K562 (cell line): ENCODE measurements around the gene UPK2.

Source experiments
- CBX8 ChIP-seq: fragments of 200-600 bp; sonication (generic); IDR thresholded peaks from 2 replicates; pipeline ENCODE4 v1.6.1; 2012; ENCODE audit warnings: borderline replicate concordance, mixed run types, low read depth, mild to moderate bottlenecking, moderate library complexity, mixed read lengths, low read length, control low read depth, inconsistent platforms; ENCODE audit not compliant: poor library complexity, severe bottlenecking; ENCODE audit errors: extremely low read depth
- CTBP1 ChIP-seq: fragments of 450-650 bp; IDR thresholded peaks from 2 replicates; pipeline ENCODE4 v1.6.1; 2016; ENCODE audit warnings: borderline replicate concordance
- EWSR1 ChIP-seq: fragments of 450-650 bp; IDR thresholded peaks from 2 replicates; pipeline ENCODE4 v1.6.1; 2018; ENCODE audit warnings: borderline replicate concordance, mild to moderate bottlenecking, low read depth, moderate library complexity; ENCODE audit not compliant: partially characterized antibody
- EZH2 ChIP-seq: IDR thresholded peaks from 2 replicates; pipeline ENCODE4 v1.6.1; 2012; ENCODE audit warnings: low read depth, mild to moderate bottlenecking, inconsistent platforms, low read length, borderline replicate concordance
- GABPA ChIP-seq: fragments of 200-800 bp; sonication (Bioruptor generic); conservative IDR thresholded peaks from 2 replicates; pipeline ENCODE4 v1.6.1; 2016; ENCODE audit warnings: low read depth, missing genetic modification characterization, missing compliant biosample characterization
- GABPB2 ChIP-seq: fragments of 250-450 bp; sonication (Bioruptor Pico); conservative IDR thresholded peaks from 2 replicates; pipeline ENCODE4 v1.5.1; 2021; ENCODE audit warnings: mild to moderate bottlenecking
- L3MBTL2 ChIP-seq: fragments of 450-650 bp; IDR thresholded peaks from 2 replicates; pipeline ENCODE4 v1.6.1; 2016; ENCODE audit warnings: mild to moderate bottlenecking, moderate library complexity
- POLR2AphosphoS2 ChIP-seq: IDR thresholded peaks from 2 replicates; pipeline ENCODE4 v1.6.1; 2012; ENCODE audit warnings: low read length, improper control_type of control experiment
- RAD21 ChIP-seq, 2 experiments: fragments of 250-450 bp in 1 of 2; fragments of 450-650 bp in 1 of 2; sonication (Bioruptor Pico) in 1 of 2; formaldehyde crosslinking in 1 of 2; IDR thresholded peaks in 1 of 2; conservative IDR thresholded peaks in 1 of 2; 2 replicates each; pipeline versions ENCODE4 v1.4.0 to v1.8.0; 2020 to 2022; ENCODE audit warnings: mild to moderate bottlenecking in 2 of 2, moderate library complexity in 1 of 2
- RNF2 ChIP-seq: sonication (generic); IDR thresholded peaks from 2 replicates; pipeline ENCODE4 v1.6.1; 2016
- SP1 ChIP-seq: sonication (generic); formaldehyde crosslinking; IDR thresholded peaks from 2 replicates; pipeline ENCODE4 v1.8.1; 2022; ENCODE audit warnings: mild to moderate bottlenecking, missing genetic modification reagents
- TCF7L2 ChIP-seq: fragments of 150-350 bp; IDR thresholded peaks from 2 replicates; pipeline ENCODE4 v1.6.1; 2016; ENCODE audit warnings: low read depth, mild to moderate bottlenecking, low read length, moderate library complexity
- TF ChIP-seq, protein P1 (sequence below), 3 experiments: IDR thresholded peaks in 2 of 3; conservative IDR thresholded peaks in 1 of 3; 2 replicates each; pipeline ENCODE4 v1.5.1; 2011 to 2012; ENCODE audit warnings: low read length in 3 of 3, mild to moderate bottlenecking in 3 of 3, control low read depth in 2 of 3, improper control_type of control experiment in 1 of 3, inconsistent platforms in 1 of 3, low read depth in 1 of 3, mixed read lengths in 1 of 3, moderate library complexity in 1 of 3; ENCODE audit not compliant: insufficient read depth in 2 of 3

DNA sequence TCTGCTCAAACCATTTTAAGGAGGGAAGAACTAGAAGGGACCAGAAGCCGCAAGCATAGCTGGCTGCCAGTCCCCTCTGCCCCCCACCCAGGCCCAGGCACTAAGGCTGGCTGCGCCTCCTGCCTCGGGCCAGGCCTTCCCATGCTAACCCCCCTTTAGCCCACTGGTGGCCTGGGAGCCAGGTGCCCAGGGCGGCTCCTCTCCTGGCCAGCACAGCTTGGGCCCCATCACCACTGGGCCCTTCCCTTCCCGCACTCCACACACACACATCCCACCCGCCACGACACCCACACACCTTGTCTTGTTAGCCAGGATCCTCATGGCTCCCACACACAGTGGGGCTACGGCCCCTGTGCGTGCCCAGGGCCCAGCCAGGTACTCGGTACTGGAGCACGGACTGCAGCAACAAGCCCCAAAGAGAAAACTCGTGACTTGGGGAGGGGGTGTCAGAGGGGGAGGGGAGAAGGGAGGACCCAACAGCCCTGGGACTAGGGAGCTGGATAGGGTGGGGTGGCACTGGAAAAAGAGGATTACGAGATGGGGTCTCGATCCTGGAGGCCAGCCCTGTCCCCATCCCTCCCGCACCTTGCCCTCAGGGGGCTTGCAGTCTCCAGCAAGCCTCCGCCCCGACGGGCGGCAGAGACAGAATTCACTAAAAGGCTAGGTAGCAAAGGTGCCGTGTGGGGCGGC, 46.3 kb upstream of the UPK2 start:
- TF ChIP-seq POLR2AphosphoS2 (no peak), TCF7L2 (no peak), EZH2 (no peak), GABPB2 (no peak), EWSR1 (no peak), L3MBTL2 (no peak), GABPA (tag) (no peak), CBX8 (no peak), RAD21 (CRISPR knock-in tag; conservative IDR thresholded peaks at IDR 0.05 in 1 of 2, IDR thresholded peaks at IDR 0.05 in 1 of 2) (no peak), SP1 (no peak), RNF2 (no peak), CTBP1 (no peak)
- TF ChIP-seq, protein P1, sequence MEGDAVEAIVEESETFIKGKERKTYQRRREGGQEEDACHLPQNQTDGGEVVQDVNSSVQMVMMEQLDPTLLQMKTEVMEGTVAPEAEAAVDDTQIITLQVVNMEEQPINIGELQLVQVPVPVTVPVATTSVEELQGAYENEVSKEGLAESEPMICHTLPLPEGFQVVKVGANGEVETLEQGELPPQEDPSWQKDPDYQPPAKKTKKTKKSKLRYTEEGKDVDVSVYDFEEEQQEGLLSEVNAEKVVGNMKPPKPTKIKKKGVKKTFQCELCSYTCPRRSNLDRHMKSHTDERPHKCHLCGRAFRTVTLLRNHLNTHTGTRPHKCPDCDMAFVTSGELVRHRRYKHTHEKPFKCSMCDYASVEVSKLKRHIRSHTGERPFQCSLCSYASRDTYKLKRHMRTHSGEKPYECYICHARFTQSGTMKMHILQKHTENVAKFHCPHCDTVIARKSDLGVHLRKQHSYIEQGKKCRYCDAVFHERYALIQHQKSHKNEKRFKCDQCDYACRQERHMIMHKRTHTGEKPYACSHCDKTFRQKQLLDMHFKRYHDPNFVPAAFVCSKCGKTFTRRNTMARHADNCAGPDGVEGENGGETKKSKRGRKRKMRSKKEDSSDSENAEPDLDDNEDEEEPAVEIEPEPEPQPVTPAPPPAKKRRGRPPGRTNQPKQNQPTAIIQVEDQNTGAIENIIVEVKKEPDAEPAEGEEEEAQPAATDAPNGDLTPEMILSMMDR (IDR thresholded peaks at IDR 0.05 in 2 of 3, conservative IDR thresholded peaks at IDR 0.05 in 1 of 3; ENCODE audit: insufficient read depth in 2 of 3, low read depth in 1 of 3, low read length in 3 of 3) = no peak
